Activated B cell treated with CpG ODN at 0.5 μM for 24 hours (primary cell): ENCODE measurements around the gene CYP1A1. TPM values are rescaled to one million over a fixed set of nuclear protein-coding genes. Genes with fewer than 3 reads are reported as not detected.

Source experiments
- ATAC-seq: fragments of 200-7000 bp; cut with Tn5 transposase; one replicate; pipeline ENCODE4 v1.10.0; 2021; ENCODE audit warnings: low read depth, mild to moderate bottlenecking, moderate library complexity
- CTCF ChIA-PET: fragments of 350-600 bp; sonication (Branson Sonifier 250); formaldehyde crosslinking; loops from one replicate; lab custom pipeline; 2021; ENCODE audit warnings: antibody characterized with exemption; lab: Charles Lee
- POLR2A ChIA-PET: fragments of 350-600 bp; sonication (Branson Sonifier 250); formaldehyde crosslinking; loops from one replicate; lab custom pipeline; 2021; ENCODE audit warnings: antibody characterized with exemption; lab: Charles Lee
- DNase-seq: peaks from one replicate; pipeline ENCODE4 v3.0.0; 2022
- H3K27ac Mint-ChIP-seq: one replicate; pipeline ENCODE4 v1.8.0; 2020; ENCODE audit warnings: mixed read lengths
- H3K27me3 Mint-ChIP-seq: one replicate; pipeline ENCODE4 v1.8.0; 2021; ENCODE audit warnings: mixed read lengths
- H3K36me3 Mint-ChIP-seq: one replicate; pipeline ENCODE4 v1.8.0; 2021; ENCODE audit warnings: low read depth, mixed read lengths
- H3K4me1 Mint-ChIP-seq: one replicate; pipeline ENCODE4 v1.8.0; 2021; ENCODE audit warnings: mixed read lengths
- H3K4me3 Mint-ChIP-seq: one replicate; pipeline ENCODE4 v1.8.0; 2020; ENCODE audit warnings: mild to moderate bottlenecking, mixed read lengths
- H3K9me3 Mint-ChIP-seq: one replicate; pipeline ENCODE4 v1.8.0; 2020; ENCODE audit warnings: mixed read lengths
- CTCF ChIP-seq: fragments of 200-600 bp; IDR thresholded peaks from one replicate; pipeline ENCODE4 v1.8.0; 2022; ENCODE audit warnings: antibody characterized with exemption, mild to moderate bottlenecking
- intact Hi-C: fragments of 100-400 bp; cut with micrococcal nuclease; formaldehyde crosslinking; loops from one replicate; pipeline ENCODE4 v1.15.1; 2024
- total RNA-seq: library from RNA; stranded (reverse); gene quantifications from 2 replicates; pipeline ENCODE4 v1.2.3, GENCODE V29; 2022

Gene CYP1A1
- total RNA-seq, 1 donor from 2014 or later, result 0.49 TPM

- no peak for DNase-seq
Measured at GRCh38 chr15:74669627-74670026, 55.7 kb downstream of the CYP1A1 start.

More at GRCh38 chr15:74669627-74670026, 55.7 kb downstream of the CYP1A1 start:
- Mint-ChIP-seq H3K36me3 (peaks cover 69% of the 10 kb centered on the region), H3K9me3 (no peaks in the 10 kb centered on the region), H3K27ac (no peak overlapping the region), H3K4me3 (no peak overlapping the region), H3K4me1 (no peaks in the 10 kb centered on the region), H3K27me3 (no peaks in the 10 kb centered on the region)
- ATAC-seq, result no peak
- ChIA-PET CTCF (no interaction called here), POLR2A (no interaction called here)
- intact Hi-C loops, result no loop called here
- no peak for TF ChIP-seq CTCF

Other genes with a start within 250 kb of the CYP1A1 start
- 24.8 and 26.9 TPM in 2 replicates for gene ARID3B, start 184.3 kb downstream of the CYP1A1 start, total RNA-seq
- gene CLK3, start 109.7 kb downstream of the CYP1A1 start, total RNA-seq, result 100 and 116 TPM in 2 replicates
- 44.8 and 49.5 TPM in 2 replicates for gene EDC3, start 29.5 kb downstream of the CYP1A1 start, total RNA-seq
- gene CYP1A2, start 23.3 kb upstream of the CYP1A1 start, total RNA-seq, result 0.16 TPM in 1 of 2 replicates, not detected in the other
- 540 and 557 TPM in 2 replicates for gene CSK, start 56.6 kb upstream of the CYP1A1 start, total RNA-seq
- 1.0 and 2.2 TPM in 2 replicates for gene LMAN1L, start 87.3 kb upstream of the CYP1A1 start, total RNA-seq
- gene CPLX3, start 101.1 kb upstream of the CYP1A1 start, total RNA-seq, result 0.20 and 0.22 TPM in 2 replicates
- 43.6 and 52.1 TPM in 2 replicates for gene ULK3, start 117.6 kb upstream of the CYP1A1 start, total RNA-seq
- 112 and 129 TPM in 2 replicates for gene SCAMP2, start 147.8 kb upstream of the CYP1A1 start, total RNA-seq
- gene MPI, start 164.5 kb upstream of the CYP1A1 start, total RNA-seq, result 33.1 and 40.2 TPM in 2 replicates
- 76.0 and 90.4 TPM in 2 replicates for gene FAM219B, start 181.3 kb upstream of the CYP1A1 start, total RNA-seq
- 150 and 159 TPM in 2 replicates for gene COX5A, start 212.5 kb upstream of the CYP1A1 start, total RNA-seq
- gene RPP25, start 231.2 kb upstream of the CYP1A1 start, total RNA-seq, result 4.0 and 4.3 TPM in 2 replicates